Pancreas (tissue), 10 donors: ENCODE data around the gene FBXO3. TPM values are rescaled to one million over a fixed set of nuclear protein-coding genes. Genes with fewer than 3 reads are reported as not detected.

Experiments used
- ATAC-seq, 4 donors: fragments of 200-7000 bp; cut with Tn5 transposase; one replicate each; pipeline versions ENCODE4 v1.8.0 to v1.9.1; 2020; ENCODE audit warnings: mild to moderate bottlenecking in 4 of 4, moderate library complexity in 4 of 4
- DNase-seq, 6 donors: peaks; one replicate each; pipeline ENCODE4 v3.0.0-alpha.2; 2020
- FAIRE-seq: peaks from 2 replicates; lab custom pipeline; 2012; peaks lifted over from hg19 to GRCh38; lab: Jason Lieb, UNC
- H3K27ac ChIP-seq, 4 donors: fragments of 200-600 bp; sonication (generic); 1 replicate in 3 of 4; 2 replicates in 1 of 4; pipeline versions ENCODE4 v1.5.0 to v1.8.0; 2020
- H3K27me3 ChIP-seq, 4 donors: fragments of 200-600 bp; one replicate each; pipeline ENCODE4 v1.8.0; 2021
- H3K36me3 ChIP-seq, 3 donors: fragments of 200-600 bp; sonication (generic) in 1 of 3; one replicate each; pipeline versions ENCODE4 v1.5.0 to v1.8.0; 2020 to 2021
- H3K4me1 ChIP-seq, 3 donors: fragments of 200-600 bp; one replicate each; pipeline ENCODE4 v1.8.0; 2021
- H3K4me3 ChIP-seq, 4 donors: fragments of 200-600 bp; sonication (generic) in 2 of 4; one replicate each; pipeline versions ENCODE4 v1.5.0 to v1.8.0; 2020 to 2021
- H3K9me3 ChIP-seq, 4 donors: fragments of 200-600 bp; one replicate each; pipeline ENCODE4 v1.8.0; 2021
- CTCF ChIP-seq, 4 donors: fragments of 200-600 bp; sonication (generic) in 3 of 4; IDR thresholded peaks; one replicate each; pipeline versions ENCODE4 v1.5.0 to v1.8.0; 2021; ENCODE audit warnings: antibody characterized with exemption in 4 of 4
- WGBS, 2 donors: extraction: QIAGEN DNeasy Blood & Tissue Kit; methylation state at CpG; one replicate each; pipeline ENCODE4 v1.1.7; 2013; 5-methylcytosine and 5-hydroxymethylcytosine counted together
- intact Hi-C, 3 donors: fragments of 100-400 bp; cut with DNase I; formaldehyde crosslinking; loops; one replicate each; pipeline versions ENCODE4 v1.11.1 to v1.14.2; 2022
- polyA plus RNA-seq, 2 donors: library from polyadenylated mRNA; stranded (reverse); fragments of 200-250 nt; gene quantifications; one replicate each; pipeline ENCODE4 v1.2.3, GENCODE V29; 2013
- total RNA-seq, 6 donors: library from RNA; stranded (reverse); fragmentation: NEBNext Ultra II Directional in 4 of 6; extraction: Animal tissue kit (Norgen Biotek cat#: 25700) in 4 of 6; gene quantifications; one replicate each; pipeline versions ENCODE4 v1.2.1 to v1.2.4, GENCODE V29; 2021 to 2023
- donor health status: healthy with polysubstance abuse.
- donor health status: DM: no; HTN: no; CAD: no; lungs with moderate emphysema.
- donor health status: DM: no; HTN: no; CAD: no.
- donor health status: control.
- donor health status: control.
- donor health status: Bipolar disorder and iron deficiency.
- donor health status: DM: yes; HTN: yes; CAD: no.
- donor health status: DM: no; HTN: no; CAD: no.
- donor health status: DM: no; HTN: no; CAD: no.
- donor health status: DM: yes; HTN: yes; CAD: no.

Gene FBXO3
- total and polyA plus RNA-seq, 8 donors = 12.2 to 26.6 (median 16.4) TPM

GRCh38 chr11:33724644-33725035 is 49.7 kb downstream of the FBXO3 start:
- no peak for FAIRE-seq
- 48 to 53% methylated on average over 4 of the region's 4 CpGs for WGBS, 2 donors
- H3K27ac ChIP-seq = peak overlapping the region in 2 of 4 donors; percentile 47 to 68
- no peaks in the 10 kb centered on the region for H3K27me3 ChIP-seq
- TF ChIP-seq CTCF (IDR thresholded peaks at IDR 0.05) = no peak
- no peaks in the 10 kb centered on the region for H3K9me3 ChIP-seq
- ATAC-seq = peak; percentile 31 to 78 (median 66)
- no peak overlapping the region for H3K4me3 ChIP-seq
- intact Hi-C loops = no loop called here
- peaks cover 0 to 25% (median 5%) of the 10 kb centered on the region in 3 donors for H3K4me1 ChIP-seq
- no peak for DNase-seq
- peaks cover 0 to 8% (median 5%) of the 10 kb centered on the region in 3 donors for H3K36me3 ChIP-seq

GRCh38 chr11:33723238-33723881 is 51.0 kb downstream of the FBXO3 start:
- H3K27ac ChIP-seq = peak overlapping the region in 3 of 4 donors; percentile 22 to 68 (median 47)
- no peak overlapping the region for H3K4me3 ChIP-seq
- FAIRE-seq (no peak), ATAC-seq (peak in 3 of 4 donors; percentile 29 to 48 (median 41)), DNase-seq (no peak)
- H3K27me3 ChIP-seq = no peaks in the 10 kb centered on the region
- H3K36me3 ChIP-seq = peaks cover 0 to 17% (median 7%) of the 10 kb centered on the region in 3 donors
- no peak for TF ChIP-seq CTCF (IDR thresholded peaks at IDR 0.05)
- 80 to 85% methylated on average over 6 of the region's 6 CpGs for WGBS, 2 donors
- peaks cover 0 to 25% (median 5%) of the 10 kb centered on the region in 3 donors for H3K4me1 ChIP-seq
- intact Hi-C loops = no loop called here
- H3K9me3 ChIP-seq = no peaks in the 10 kb centered on the region

- no peak for FAIRE-seq
Measured at GRCh38 chr11:33722590-33723234, 51.6 kb downstream of the FBXO3 start.

GRCh38 chr11:33721984-33722383 is 52.3 kb downstream of the FBXO3 start:
- Histone ChIP-seq H3K27ac (peak overlapping the region in 2 of 4 donors; percentile 4 to 68), H3K27me3 (no peaks in the 10 kb centered on the region), H3K4me1 (peaks cover 0 to 25% (median 5%) of the 10 kb centered on the region in 3 donors), H3K9me3 (no peaks in the 10 kb centered on the region), H3K4me3 (no peak overlapping the region), H3K36me3 (peaks cover 0 to 24% (median 7%) of the 10 kb centered on the region in 3 donors)
- 75 to 81% methylated on average over 5 of the region's 5 CpGs for WGBS, 2 donors
- no peak for FAIRE-seq
- no peak for TF ChIP-seq CTCF (IDR thresholded peaks at IDR 0.05)
- intact Hi-C loops = no loop called here
- no peak for DNase-seq
- no peak for ATAC-seq

More at GRCh38 chr11:33722590-33723234, 51.6 kb downstream of the FBXO3 start:
- ATAC-seq (peak in 3 of 4 donors; percentile 22 to 59 (median 32)), DNase-seq (no peak)
- intact Hi-C loops = no loop called here
- no peaks in the 10 kb centered on the region for H3K9me3 ChIP-seq
- H3K4me3 ChIP-seq = no peak overlapping the region
- H3K36me3 ChIP-seq = peaks cover 0 to 17% (median 7%) of the 10 kb centered on the region in 3 donors
- peaks cover 0 to 25% (median 5%) of the 10 kb centered on the region in 3 donors for H3K4me1 ChIP-seq
- no peak for TF ChIP-seq CTCF (IDR thresholded peaks at IDR 0.05)
- 77 to 86% methylated on average over 2 of the region's 2 CpGs for WGBS, 2 donors
- H3K27ac ChIP-seq = peak overlapping the region; percentile 4 to 68 (median 24)
- H3K27me3 ChIP-seq = no peaks in the 10 kb centered on the region
